Tibial nerve (tissue), 4 donors: ENCODE data around the gene C4orf17.

Experiments used
- CTCF ChIP-seq, 5 experiments: fragments of 200-600 bp in 3 of 5; fragments of 450-650 bp in 2 of 5; sonication (generic) in 3 of 5; IDR thresholded peaks; one replicate each; pipeline ENCODE4 v1.5.1; 2016 to 2019; ENCODE audit warnings: antibody characterized with exemption in 5 of 5, mild to moderate bottlenecking in 3 of 5, moderate library complexity in 2 of 5
- EP300 ChIP-seq, 2 donors: sonication (generic); formaldehyde crosslinking; IDR thresholded peaks; one replicate each; pipeline ENCODE4 v1.6.1; 2017; ENCODE audit warnings: antibody characterized with exemption in 2 of 2, mild to moderate bottlenecking in 1 of 2
- POLR2A ChIP-seq, 2 donors: fragments of 450-650 bp; IDR thresholded peaks; one replicate each; pipeline ENCODE4 v1.6.1; 2017; ENCODE audit warnings: antibody characterized with exemption in 2 of 2, mild to moderate bottlenecking in 2 of 2, moderate library complexity in 2 of 2

- no peak for TF ChIP-seq CTCF (IDR thresholded peaks at IDR 0.05)
- no peak for TF ChIP-seq EP300 (IDR thresholded peaks at IDR 0.05)
- TF ChIP-seq POLR2A (IDR thresholded peaks at IDR 0.05) = no peak
These were observed 77.0 kb downstream of the C4orf17 start for GRCh38 chr4:99587803-99588202.
